Prostate gland (tissue), 2 donors: ENCODE measurements around the gene SYT2.
"Not testable (repeated sequence)": the region's sequence is repeated elsewhere in the genome, so short reads cannot be mapped to it uniquely, and the experiment has no call there.

Source experiments
- POLR2A ChIP-seq: fragments of 450-650 bp; IDR thresholded peaks from one replicate; pipeline ENCODE4 v1.6.1; 2016; ENCODE audit warnings: antibody characterized with exemption, mild to moderate bottlenecking
- TF ChIP-seq, protein P1 (sequence below), 4 experiments: fragments of 200-600 bp in 2 of 4; fragments of 450-650 bp in 2 of 4; sonication (generic) in 2 of 4; IDR thresholded peaks; 1 replicate in 3 of 4; 2 replicates in 1 of 4; pipeline ENCODE4 v1.5.1; 2016 to 2019; ENCODE audit warnings: antibody characterized with exemption in 4 of 4, mild to moderate bottlenecking in 2 of 4, moderate library complexity in 2 of 4

DNA sequence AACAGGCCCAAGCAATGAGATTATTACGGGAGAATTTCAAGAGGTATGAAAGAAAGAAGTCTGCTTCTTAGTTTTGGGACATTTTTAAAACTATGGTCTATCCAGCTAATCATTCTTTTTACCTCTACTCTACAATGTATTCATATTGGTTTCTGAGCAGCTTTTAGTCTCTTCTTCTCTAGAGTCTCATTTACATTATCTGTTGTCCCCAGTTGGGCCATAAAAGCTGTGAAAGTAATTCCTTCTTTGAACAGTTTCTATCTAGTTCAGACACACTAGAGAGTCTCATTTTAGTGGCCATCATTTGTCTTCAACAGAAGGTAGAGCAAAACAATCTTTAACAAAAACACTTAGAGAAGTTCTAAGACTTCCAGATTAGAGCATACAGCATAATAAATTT, 157.2 kb downstream of the SYT2 start:
- TF ChIP-seq, protein P1, sequence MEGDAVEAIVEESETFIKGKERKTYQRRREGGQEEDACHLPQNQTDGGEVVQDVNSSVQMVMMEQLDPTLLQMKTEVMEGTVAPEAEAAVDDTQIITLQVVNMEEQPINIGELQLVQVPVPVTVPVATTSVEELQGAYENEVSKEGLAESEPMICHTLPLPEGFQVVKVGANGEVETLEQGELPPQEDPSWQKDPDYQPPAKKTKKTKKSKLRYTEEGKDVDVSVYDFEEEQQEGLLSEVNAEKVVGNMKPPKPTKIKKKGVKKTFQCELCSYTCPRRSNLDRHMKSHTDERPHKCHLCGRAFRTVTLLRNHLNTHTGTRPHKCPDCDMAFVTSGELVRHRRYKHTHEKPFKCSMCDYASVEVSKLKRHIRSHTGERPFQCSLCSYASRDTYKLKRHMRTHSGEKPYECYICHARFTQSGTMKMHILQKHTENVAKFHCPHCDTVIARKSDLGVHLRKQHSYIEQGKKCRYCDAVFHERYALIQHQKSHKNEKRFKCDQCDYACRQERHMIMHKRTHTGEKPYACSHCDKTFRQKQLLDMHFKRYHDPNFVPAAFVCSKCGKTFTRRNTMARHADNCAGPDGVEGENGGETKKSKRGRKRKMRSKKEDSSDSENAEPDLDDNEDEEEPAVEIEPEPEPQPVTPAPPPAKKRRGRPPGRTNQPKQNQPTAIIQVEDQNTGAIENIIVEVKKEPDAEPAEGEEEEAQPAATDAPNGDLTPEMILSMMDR (IDR thresholded peaks at IDR 0.05) = not testable (repeated sequence)
- not testable (repeated sequence) for TF ChIP-seq POLR2A
